Activated T-cell treated with anti-CD3 and anti-CD28 coated beads, Interleukin-2, amount 50 U/mL, for 1 hour (primary cell): ENCODE measurements around the gene RAB9A.

Source experiments
- DNase-seq: peaks from one replicate; pipeline ENCODE4 v3.0.0-alpha.2; 2020

Gene RAB9A

GRCh38 chrX:13752141-13752540 lies 63.2 kb downstream of the RAB9A start:
- DNase-seq, result no peak

GRCh38 chrX:13752646-13753045 lies 63.7 kb downstream of the RAB9A start:
- DNase-seq, result no peak

- DNase-seq, result no peak
Observed at GRCh38 chrX:13754765-13755164, 65.8 kb downstream of the RAB9A start.

- DNase-seq, result no peak
Observed at GRCh38 chrX:13755254-13755653, 66.3 kb downstream of the RAB9A start.

- no peak for DNase-seq
Observed at GRCh38 chrX:13756381-13756780, 67.5 kb downstream of the RAB9A start.

- no peak for DNase-seq
Observed at GRCh38 chrX:13759152-13759718, 70.3 kb downstream of the RAB9A start.
